Natural killer cell (primary cell): ENCODE measurements around the gene KRT34. TPM values are rescaled to one million over a fixed set of nuclear protein-coding genes. Genes with fewer than 3 reads are reported as not detected.
A peak's percentile ranks its signal among the peaks of the same experiment; 100 is the strongest.

Source experiments
- ATAC-seq, 3 donors: fragments of 150-1000 bp in 2 of 3; fragments of 200-7000 bp in 1 of 3; cut with Tn5 transposase; 1 replicate in 1 of 3; 2 replicates in 2 of 3; pipeline ENCODE4 v1.10.0; 2021; ENCODE audit warnings: mild to moderate bottlenecking in 2 of 3, moderate library complexity in 2 of 3
- DNase-seq, 2 donors: peaks; one replicate each; pipeline versions ENCODE4 v3.0.0 to v3.0.0-alpha.2; 2013 to 2021; ENCODE audit warnings: mixed read lengths in 1 of 2
- H3K27ac ChIP-seq: one replicate; pipeline ENCODE4 v1.5.1; 2013; ENCODE audit warnings: mild to moderate bottlenecking, low read length
- H3K27me3 ChIP-seq: one replicate; pipeline ENCODE4 v1.6.1; 2013; ENCODE audit warnings: low read length; ENCODE audit not compliant: control insufficient read depth, insufficient read depth
- H3K36me3 ChIP-seq: one replicate; pipeline ENCODE4 v1.6.1; 2013; ENCODE audit warnings: low read length; ENCODE audit not compliant: control insufficient read depth, insufficient read depth
- H3K4me1 ChIP-seq: one replicate; pipeline ENCODE4 v1.6.1; 2013; ENCODE audit warnings: low read length; ENCODE audit not compliant: control insufficient read depth, insufficient read depth
- H3K4me3 ChIP-seq: one replicate; pipeline ENCODE4 v1.5.1; 2013; ENCODE audit warnings: low read length
- H3K9me3 ChIP-seq: one replicate; pipeline ENCODE4 v1.6.1; 2013; ENCODE audit warnings: low read length; ENCODE audit not compliant: control insufficient read depth, insufficient read depth
- H3K27ac Mint-ChIP-seq, 2 donors: one replicate each; pipeline ENCODE4 v1.8.0; 2022; ENCODE audit warnings: mild to moderate bottlenecking in 2 of 2, mixed read lengths in 2 of 2, moderate library complexity in 1 of 2
- H3K27me3 Mint-ChIP-seq, 2 donors: one replicate each; pipeline ENCODE4 v1.8.0; 2022; ENCODE audit warnings: low read depth in 2 of 2, mixed read lengths in 2 of 2
- H3K36me3 Mint-ChIP-seq: one replicate; pipeline ENCODE4 v1.8.0; 2022; ENCODE audit warnings: mixed read lengths
- H3K4me1 Mint-ChIP-seq, 2 donors: one replicate each; pipeline ENCODE4 v1.8.0; 2022; ENCODE audit warnings: mixed read lengths in 2 of 2
- H3K4me3 Mint-ChIP-seq: one replicate; pipeline ENCODE4 v1.8.0; 2022; ENCODE audit warnings: mild to moderate bottlenecking, moderate library complexity, mixed read lengths
- H3K9me3 Mint-ChIP-seq, 2 donors: one replicate each; pipeline ENCODE4 v1.8.0; 2022; ENCODE audit warnings: mixed read lengths in 2 of 2
- WGBS: methylation state at CpG from one replicate; pipeline ENCODE4 v1.1.7; 2013; ENCODE audit warnings: missing lambda C conversion rate; ENCODE audit not compliant: insufficient coverage; 5-methylcytosine and 5-hydroxymethylcytosine counted together
- intact Hi-C: fragments of 100-400 bp; cut with micrococcal nuclease; formaldehyde crosslinking; loops from one replicate; pipeline ENCODE4 v1.14.2; 2022
- total RNA-seq, 4 donors: library from RNA; stranded (reverse); fragments of 120-200 nt in 1 of 4; gene quantifications; one replicate each; pipeline versions ENCODE4 v1.2.3 to v1.2.4, GENCODE V29; 2013 to 2022
- TF ChIP-seq, protein P1 (sequence below): fragments of 200-600 bp; IDR thresholded peaks from one replicate; pipeline ENCODE4 v1.8.0; 2022; ENCODE audit warnings: antibody characterized with exemption

KRT34 gene
- total RNA-seq, 3 donors from 2014 or later (not counting 1 experiment from before 2014, with no cell fraction given): not detected

DNA sequence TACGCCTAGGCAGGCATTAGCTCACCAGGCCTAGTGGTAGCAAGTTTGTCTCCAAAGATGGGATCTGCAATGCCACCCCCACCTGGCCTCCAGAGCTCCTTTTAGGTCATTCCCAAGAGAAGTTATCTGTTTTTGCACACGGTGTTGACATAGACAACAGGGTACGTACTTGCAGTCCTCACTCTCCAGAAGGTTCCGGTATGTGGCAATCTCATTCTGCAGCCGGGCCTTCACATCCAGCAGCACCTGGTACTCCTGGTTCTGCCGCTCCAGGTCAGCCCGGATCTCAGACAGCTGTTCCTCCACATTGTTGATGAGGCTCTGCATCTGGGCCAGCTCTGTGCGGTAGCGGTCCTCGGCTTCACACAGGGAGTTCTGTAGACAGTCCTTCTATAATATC lies 25.1 kb upstream of the KRT34 start:
- Mint-ChIP-seq H3K27ac (no peak overlapping the region), H3K9me3 (no peaks in the 10 kb centered on the region), H3K27me3 (peaks cover 5 to 15% of the 10 kb centered on the region in 2 donors), H3K4me1 (peaks cover 0 to 6% of the 10 kb centered on the region in 2 donors), H3K36me3 (no peaks in the 10 kb centered on the region), H3K4me3 (no peak overlapping the region)
- TF ChIP-seq, protein P1, sequence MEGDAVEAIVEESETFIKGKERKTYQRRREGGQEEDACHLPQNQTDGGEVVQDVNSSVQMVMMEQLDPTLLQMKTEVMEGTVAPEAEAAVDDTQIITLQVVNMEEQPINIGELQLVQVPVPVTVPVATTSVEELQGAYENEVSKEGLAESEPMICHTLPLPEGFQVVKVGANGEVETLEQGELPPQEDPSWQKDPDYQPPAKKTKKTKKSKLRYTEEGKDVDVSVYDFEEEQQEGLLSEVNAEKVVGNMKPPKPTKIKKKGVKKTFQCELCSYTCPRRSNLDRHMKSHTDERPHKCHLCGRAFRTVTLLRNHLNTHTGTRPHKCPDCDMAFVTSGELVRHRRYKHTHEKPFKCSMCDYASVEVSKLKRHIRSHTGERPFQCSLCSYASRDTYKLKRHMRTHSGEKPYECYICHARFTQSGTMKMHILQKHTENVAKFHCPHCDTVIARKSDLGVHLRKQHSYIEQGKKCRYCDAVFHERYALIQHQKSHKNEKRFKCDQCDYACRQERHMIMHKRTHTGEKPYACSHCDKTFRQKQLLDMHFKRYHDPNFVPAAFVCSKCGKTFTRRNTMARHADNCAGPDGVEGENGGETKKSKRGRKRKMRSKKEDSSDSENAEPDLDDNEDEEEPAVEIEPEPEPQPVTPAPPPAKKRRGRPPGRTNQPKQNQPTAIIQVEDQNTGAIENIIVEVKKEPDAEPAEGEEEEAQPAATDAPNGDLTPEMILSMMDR: no peak
- 94% methylated on average over 10 of the region's 10 CpGs for WGBS
- Histone ChIP-seq H3K4me1 (peaks cover 12% of the 10 kb centered on the region), H3K4me3 (no peak overlapping the region), H3K9me3 (no peaks in the 10 kb centered on the region), H3K27me3 (no peaks in the 10 kb centered on the region), H3K36me3 (no peaks in the 10 kb centered on the region), H3K27ac (no peak overlapping the region)
- ATAC-seq: no peak
- intact Hi-C loops: no loop called here
- DNase-seq: no peak

DNA sequence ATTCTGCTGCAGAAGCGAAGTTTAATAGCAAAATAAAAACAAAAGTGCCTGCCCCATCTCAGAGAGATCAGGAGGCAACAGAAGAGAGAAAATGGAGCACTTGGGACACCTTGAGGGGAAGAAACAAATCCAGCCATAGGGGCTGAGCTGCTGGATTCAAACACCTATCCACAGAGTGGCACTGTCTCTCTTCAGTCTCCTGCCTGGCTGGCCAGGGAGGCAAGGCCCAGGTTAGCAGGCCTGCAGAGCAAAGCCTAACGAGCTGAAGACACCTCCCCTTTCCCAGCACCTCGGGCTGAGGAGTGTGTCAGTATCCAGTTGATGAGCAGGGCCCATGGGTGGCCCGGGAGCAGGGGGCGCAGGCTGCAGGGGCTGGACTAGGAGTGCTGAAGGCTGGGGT lies 24.1 kb upstream of the KRT34 start:
- H3K4me1 ChIP-seq: peaks cover 12% of the 10 kb centered on the region
- H3K27ac ChIP-seq: no peak overlapping the region
- DNase-seq (no peak), ATAC-seq (no peak)
- intact Hi-C loops: no loop called here
- H3K9me3 ChIP-seq: no peaks in the 10 kb centered on the region
- H3K9me3 Mint-ChIP-seq: no peaks in the 10 kb centered on the region
- H3K27me3 ChIP-seq: no peaks in the 10 kb centered on the region
- no peak overlapping the region for H3K4me3 Mint-ChIP-seq
- peaks cover 0 to 6% of the 10 kb centered on the region in 2 donors for H3K4me1 Mint-ChIP-seq
- no peak overlapping the region for H3K4me3 ChIP-seq
- H3K27me3 Mint-ChIP-seq: peaks cover 8 to 10% of the 10 kb centered on the region in 2 donors
- no peaks in the 10 kb centered on the region for H3K36me3 ChIP-seq
- TF ChIP-seq, protein P1: no peak
- 67% methylated on average over 5 of the region's 5 CpGs for WGBS
- H3K27ac Mint-ChIP-seq: no peak overlapping the region
- no peaks in the 10 kb centered on the region for H3K36me3 Mint-ChIP-seq

- Mint-ChIP-seq H3K4me1 (peaks cover 0 to 6% of the 10 kb centered on the region in 2 donors), H3K27me3 (peaks cover 11 to 22% of the 10 kb centered on the region in 2 donors), H3K9me3 (no peaks in the 10 kb centered on the region), H3K27ac (no peak overlapping the region), H3K4me3 (no peak overlapping the region), H3K36me3 (no peaks in the 10 kb centered on the region)
- H3K36me3 ChIP-seq: no peaks in the 10 kb centered on the region
- WGBS: 62% methylated on average over 7 of the region's 7 CpGs
- peak in 1 of 3 donors; percentile 34 for ATAC-seq
- peak in 1 of 2 donors; percentile 38 for DNase-seq
- intact Hi-C loops: no loop called here
- TF ChIP-seq, protein P1: no peak
- H3K4me1 ChIP-seq: peaks cover 12% of the 10 kb centered on the region
- H3K4me3 ChIP-seq: no peak overlapping the region
- no peaks in the 10 kb centered on the region for H3K9me3 ChIP-seq
- no peaks in the 10 kb centered on the region for H3K27me3 ChIP-seq
- no peak overlapping the region for H3K27ac ChIP-seq
These were observed 22.0 kb upstream of the KRT34 start for GRCh38 chr17:41404024-41404671.
